C4-2B (cell line): Measurements from ENCODE around the gene SOBP.

Source experiments
- ZFX ChIP-seq: fragments of 450-650 bp; IDR thresholded peaks from 2 replicates; pipeline ENCODE4 v1.6.1; 2017
- TF ChIP-seq, protein P1 (sequence below): fragments of 450-650 bp; conservative IDR thresholded peaks from 2 replicates; pipeline ENCODE4 v1.5.1; 2017; ENCODE audit warnings: mild to moderate bottlenecking

DNA sequence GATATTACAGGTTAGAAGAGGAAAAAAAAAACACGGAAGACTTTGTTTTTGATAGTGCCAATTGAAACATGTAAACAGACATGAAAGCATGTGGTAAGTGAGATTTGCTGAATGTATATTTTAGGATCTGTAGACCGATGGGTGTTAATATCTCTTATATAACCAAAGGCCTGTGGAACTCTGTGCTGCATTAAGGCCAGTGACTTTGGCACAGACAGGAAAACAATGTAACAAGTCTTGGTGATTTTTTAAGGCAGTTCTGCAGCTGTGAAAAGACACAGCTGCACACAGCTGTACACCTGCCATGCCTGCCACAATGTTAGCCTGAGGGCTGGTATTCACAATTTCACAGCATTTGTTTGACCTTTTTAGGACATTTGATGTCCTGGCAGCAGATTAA is 6.1 kb downstream of the SOBP start:
- TF ChIP-seq, protein P1, sequence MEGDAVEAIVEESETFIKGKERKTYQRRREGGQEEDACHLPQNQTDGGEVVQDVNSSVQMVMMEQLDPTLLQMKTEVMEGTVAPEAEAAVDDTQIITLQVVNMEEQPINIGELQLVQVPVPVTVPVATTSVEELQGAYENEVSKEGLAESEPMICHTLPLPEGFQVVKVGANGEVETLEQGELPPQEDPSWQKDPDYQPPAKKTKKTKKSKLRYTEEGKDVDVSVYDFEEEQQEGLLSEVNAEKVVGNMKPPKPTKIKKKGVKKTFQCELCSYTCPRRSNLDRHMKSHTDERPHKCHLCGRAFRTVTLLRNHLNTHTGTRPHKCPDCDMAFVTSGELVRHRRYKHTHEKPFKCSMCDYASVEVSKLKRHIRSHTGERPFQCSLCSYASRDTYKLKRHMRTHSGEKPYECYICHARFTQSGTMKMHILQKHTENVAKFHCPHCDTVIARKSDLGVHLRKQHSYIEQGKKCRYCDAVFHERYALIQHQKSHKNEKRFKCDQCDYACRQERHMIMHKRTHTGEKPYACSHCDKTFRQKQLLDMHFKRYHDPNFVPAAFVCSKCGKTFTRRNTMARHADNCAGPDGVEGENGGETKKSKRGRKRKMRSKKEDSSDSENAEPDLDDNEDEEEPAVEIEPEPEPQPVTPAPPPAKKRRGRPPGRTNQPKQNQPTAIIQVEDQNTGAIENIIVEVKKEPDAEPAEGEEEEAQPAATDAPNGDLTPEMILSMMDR: no peak
- no peak for TF ChIP-seq ZFX
